OCI-M2 (cell line): ENCODE data around the gene TKTL1.

ENCODE experiments used
- DNase-seq: peaks from one replicate; lab custom pipeline; 2025; ENCODE audit not compliant: unreplicated experiment; lab: John Stamatoyannopoulos, UW

TKTL1 gene

GRCh38 chrX:154373340-154374306, 78.0 kb downstream of the TKTL1 start:
- no peak for DNase-seq

- no peak for DNase-seq
Measured at GRCh38 chrX:154374313-154375155, 78.9 kb downstream of the TKTL1 start, which contains the start of gene FLNA. Gene FLNA, minus strand, starts transcription at chrX:154374634. Its CDS starts 3,389 bp downstream, at chrX:154371245.

DNA sequence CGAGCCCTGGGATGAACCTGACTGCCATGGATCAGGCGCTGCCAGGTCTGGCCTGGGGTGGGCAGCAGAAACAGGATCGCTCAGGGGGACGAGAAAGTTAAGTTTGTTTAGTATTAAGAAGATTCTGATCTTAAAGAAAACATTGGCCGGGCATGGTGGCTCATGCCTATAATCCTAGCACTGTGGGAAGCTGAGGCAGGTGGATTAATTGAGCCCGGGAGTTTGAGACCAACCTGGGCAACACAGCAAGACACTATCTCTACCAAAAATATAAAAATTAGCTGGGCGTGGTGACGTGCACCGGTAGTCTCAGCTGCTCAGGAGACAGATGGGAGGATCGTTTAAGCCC, 79.5 kb downstream of the TKTL1 start:
- DNase-seq = no peak

DNA sequence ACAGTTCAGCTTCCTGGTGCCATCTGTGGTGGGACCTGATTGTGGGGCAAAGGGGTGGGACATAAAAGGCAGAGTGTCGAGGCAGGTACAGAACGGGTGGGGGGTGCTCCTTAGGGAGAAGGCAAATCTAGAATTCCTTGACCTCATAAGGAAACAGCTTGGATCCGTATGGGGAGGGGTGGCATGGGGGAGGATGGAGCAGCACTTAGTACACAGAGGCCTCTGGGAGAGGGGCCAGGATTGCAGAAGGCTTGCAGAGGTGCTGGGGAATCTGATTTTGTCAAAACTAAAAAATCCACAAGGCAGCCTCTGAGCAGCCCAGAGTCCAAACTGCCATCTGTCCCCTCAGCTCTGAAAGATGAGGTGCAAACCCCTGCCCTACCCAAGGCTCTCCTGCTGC, 81.2 kb downstream of the TKTL1 start:
- DNase-seq = no peak

GRCh38 chrX:154378059-154378798, 82.6 kb downstream of the TKTL1 start:
- no peak for DNase-seq

DNA sequence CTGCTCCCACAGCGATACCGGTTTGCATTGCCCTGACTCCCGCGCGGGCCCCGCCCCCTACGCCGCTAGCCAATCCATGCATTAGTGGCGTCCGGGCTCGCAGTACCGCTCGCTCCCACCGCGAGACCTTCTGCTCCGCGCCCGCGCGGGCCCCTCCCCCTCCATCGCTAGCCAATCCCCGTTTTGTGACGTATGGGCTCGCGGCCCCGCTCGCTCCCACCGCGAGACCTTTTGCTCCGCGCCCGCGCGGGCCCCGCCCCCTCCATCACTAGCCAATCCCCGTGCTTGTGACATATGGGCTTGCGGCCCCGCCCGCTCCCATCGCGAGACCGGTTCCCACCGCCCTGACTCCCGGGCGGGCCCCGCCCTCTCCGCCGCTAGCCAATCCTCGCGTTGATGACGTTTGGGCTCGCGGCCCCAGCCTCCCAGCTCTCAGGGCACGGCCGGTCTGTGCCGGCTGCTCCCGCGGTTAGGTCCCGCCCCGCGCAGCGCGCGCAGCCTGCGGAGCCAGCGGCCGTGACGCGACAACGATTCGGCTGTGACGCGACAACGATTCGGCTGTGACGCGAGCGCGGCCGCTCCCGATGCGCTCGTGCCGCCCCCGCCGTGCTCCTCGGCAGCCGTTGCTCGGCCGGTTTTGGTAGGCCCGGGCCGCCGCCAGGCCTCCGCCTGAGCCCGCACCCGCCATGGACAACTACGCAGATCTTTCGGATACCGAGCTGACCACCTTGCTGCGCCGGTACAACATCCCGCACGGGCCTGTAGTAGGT, 83.4 kb downstream of the TKTL1 start, which contains the start of gene EMD:
Gene EMD, plus strand, starts transcription at position 497 of the 770 bp plus-strand sequence. Its CDS starts 190 bp downstream, at position 687.
- DNase-seq = peak; percentile 69

GRCh38 chrX:154379569-154379951, 84.0 kb downstream of the TKTL1 start:
- no peak for DNase-seq
